ENCODE measurements around the gene CEBPA. TPM values are rescaled to one million over a fixed set of nuclear protein-coding genes. Genes with fewer than 3 reads are reported as not detected.

Gene CEBPA
- total RNA-seq, 2 experiments from 2014 or later: 0.84 to 1.4 TPM

- POLR2A ChIA-PET: interaction anchor here (0.7 kb wide), 1 partner anchor 256 kb away, joined by 3 read pairs; no protein-coding TSS in a partner anchor
- H3K27ac Mint-ChIP-seq: no peak overlapping the region
These were observed 41.5 kb downstream of the CEBPA start for GRCh38 chr19:33260628-33261418.

GRCh38 chr19:33259539-33259938 is 42.8 kb downstream of the CEBPA start:
- DNase-seq: peak in 2 of 14 experiments; percentile 26 to 45
- peaks cover 11% of the 10 kb centered on the region for H3K4me1 ChIP-seq (ENCODE audit: insufficient read depth, low read length)
- no peak overlapping the region for H3K4me3 ChIP-seq (ENCODE audit: low read length)
- no peaks in the 10 kb centered on the region for H3K36me3 Mint-ChIP-seq (ENCODE audit: low read depth)
- intact Hi-C loops (cut with DNase I, micrococcal nuclease): no loop called here
- TF ChIP-seq CTCF (IDR thresholded peaks at IDR 0.05): no peak
- ATAC-seq (ENCODE audit: poor library complexity): no peak
- H3K4me1 Mint-ChIP-seq (ENCODE audit: low read depth): peaks cover 3% of the 10 kb centered on the region
- H3K9me3 ChIP-seq (ENCODE audit: control insufficient read depth in 1 of 2, insufficient read depth in 1 of 2, low read length in 2 of 2): peaks cover 0 to 8% of the 10 kb centered on the region in 2 experiments
- peaks cover 5% of the 10 kb centered on the region for H3K9me3 Mint-ChIP-seq
- H3K36me3 ChIP-seq (ENCODE audit: insufficient read depth, low read length): no peaks in the 10 kb centered on the region
- H3K27me3 ChIP-seq (ENCODE audit: control insufficient read depth in 1 of 2, insufficient read depth in 2 of 2, low read length in 2 of 2): no peaks in the 10 kb centered on the region
- no peak overlapping the region for H3K27ac Mint-ChIP-seq
- peaks cover 33% of the 10 kb centered on the region for H3K27me3 Mint-ChIP-seq
- no peak overlapping the region for H3K27ac ChIP-seq (ENCODE audit: low read depth in 1 of 2, low read length in 2 of 2)
- no peak overlapping the region for H3K4me3 Mint-ChIP-seq
- CTCF ChIA-PET: no interaction called here
- POLR2A ChIA-PET: no interaction called here

More at GRCh38 chr19:33260628-33261418, 41.5 kb downstream of the CEBPA start:
- peak in 1 of 14 experiments; percentile 43 for DNase-seq
- H3K4me1 Mint-ChIP-seq (ENCODE audit: low read depth): peaks cover 3% of the 10 kb centered on the region
- H3K4me3 Mint-ChIP-seq: no peak overlapping the region
- peaks cover 34% of the 10 kb centered on the region for H3K27me3 Mint-ChIP-seq
- CTCF ChIA-PET: no interaction called here
- Histone ChIP-seq H3K9me3 (ENCODE audit: control insufficient read depth in 1 of 2, insufficient read depth in 1 of 2, low read length in 2 of 2) (peaks cover 0 to 8% of the 10 kb centered on the region in 2 experiments), H3K4me1 (ENCODE audit: insufficient read depth, low read length) (peaks cover 11% of the 10 kb centered on the region), H3K27ac (ENCODE audit: low read depth in 1 of 2, low read length in 2 of 2) (no peak overlapping the region), H3K27me3 (ENCODE audit: control insufficient read depth in 1 of 2, insufficient read depth in 2 of 2, low read length in 2 of 2) (no peaks in the 10 kb centered on the region), H3K4me3 (ENCODE audit: low read length) (no peak overlapping the region), H3K36me3 (ENCODE audit: insufficient read depth, low read length) (no peaks in the 10 kb centered on the region)
- ATAC-seq (ENCODE audit: poor library complexity): no peak
- H3K36me3 Mint-ChIP-seq (ENCODE audit: low read depth): no peaks in the 10 kb centered on the region
- TF ChIP-seq CTCF (IDR thresholded peaks at IDR 0.05): no peak
- peaks cover 5% of the 10 kb centered on the region for H3K9me3 Mint-ChIP-seq
- intact Hi-C loops (cut with DNase I, micrococcal nuclease): no loop called here

- intact Hi-C loops (cut with DNase I, micrococcal nuclease): no loop called here
- peaks cover 0 to 8% of the 10 kb centered on the region in 2 experiments for H3K9me3 ChIP-seq (ENCODE audit: control insufficient read depth in 1 of 2, insufficient read depth in 1 of 2, low read length in 2 of 2)
These were observed 44.5 kb downstream of the CEBPA start for GRCh38 chr19:33257828-33258227.

More at GRCh38 chr19:33257828-33258227, 44.5 kb downstream of the CEBPA start:
- H3K36me3 Mint-ChIP-seq (ENCODE audit: low read depth): no peaks in the 10 kb centered on the region
- ATAC-seq (ENCODE audit: poor library complexity) (no peak), DNase-seq (no peak)
- no peak for TF ChIP-seq CTCF (IDR thresholded peaks at IDR 0.05)
- H3K9me3 Mint-ChIP-seq: peaks cover 5% of the 10 kb centered on the region
- no peaks in the 10 kb centered on the region for H3K27me3 ChIP-seq (ENCODE audit: control insufficient read depth in 1 of 2, insufficient read depth in 2 of 2, low read length in 2 of 2)
- no peak overlapping the region for H3K4me3 ChIP-seq (ENCODE audit: low read length)
- CTCF ChIA-PET: interaction anchor here (1.3 kb wide), 1 partner anchor 149 kb away, joined by 4 read pairs; no protein-coding TSS in a partner anchor
- H3K27ac ChIP-seq (ENCODE audit: low read depth in 1 of 2, low read length in 2 of 2): no peak overlapping the region
- POLR2A ChIA-PET: no interaction called here
- peaks cover 11% of the 10 kb centered on the region for H3K4me1 ChIP-seq (ENCODE audit: insufficient read depth, low read length)
- peaks cover 3% of the 10 kb centered on the region for H3K4me1 Mint-ChIP-seq (ENCODE audit: low read depth)
- no peak overlapping the region for H3K27ac Mint-ChIP-seq
- H3K4me3 Mint-ChIP-seq: no peak overlapping the region
- peaks cover 30% of the 10 kb centered on the region for H3K27me3 Mint-ChIP-seq
- H3K36me3 ChIP-seq (ENCODE audit: insufficient read depth, low read length): no peaks in the 10 kb centered on the region

All from CD4-positive, alpha-beta T cell (primary cell).